Measurements from ENCODE around the gene RAB3GAP2. TPM values are rescaled to one million over a fixed set of nuclear protein-coding genes. Genes with fewer than 3 reads are reported as not detected.

The RAB3GAP2 gene
- total RNA-seq, 4 donors from 2014 or later: 9.4 to 47.6 (median 33.5) TPM

GRCh38 chr1:220144051-220144450 lies 128.2 kb downstream of the RAB3GAP2 start:
- TF ChIP-seq CTCF (IDR thresholded peaks at IDR 0.05) (no peak), POLR2A (IDR thresholded peaks at IDR 0.05) (no peak)

GRCh38 chr1:220139966-220140365 lies 132.3 kb downstream of the RAB3GAP2 start:
- H3K4me3 ChIP-seq: no peak overlapping the region
- TF ChIP-seq CTCF (IDR thresholded peaks at IDR 0.05) (no peak), POLR2A (IDR thresholded peaks at IDR 0.05) (no peak)
- H3K36me3 ChIP-seq: no peaks in the 10 kb centered on the region
- no peaks in the 10 kb centered on the region for H3K4me1 ChIP-seq
- no peak overlapping the region for H3K27ac ChIP-seq
- H3K9me3 ChIP-seq: no peaks in the 10 kb centered on the region
- intact Hi-C loops (cut with DNase I; ENCODE audit: low total_unique reads): no loop called here
- H3K27me3 ChIP-seq: no peaks in the 10 kb centered on the region
- no peak for DNase-seq

More at GRCh38 chr1:220144051-220144450, 128.2 kb downstream of the RAB3GAP2 start:
- intact Hi-C loops (cut with DNase I; ENCODE audit: low total_unique reads): no loop called here
- no peak for DNase-seq
- H3K4me1 ChIP-seq: no peaks in the 10 kb centered on the region
- H3K27ac ChIP-seq: no peak overlapping the region
- H3K27me3 ChIP-seq: no peaks in the 10 kb centered on the region
- no peaks in the 10 kb centered on the region for H3K9me3 ChIP-seq
- no peak overlapping the region for H3K4me3 ChIP-seq
- H3K36me3 ChIP-seq: no peaks in the 10 kb centered on the region

- intact Hi-C loops (cut with DNase I; ENCODE audit: low total_unique reads): no loop called here
- Histone ChIP-seq H3K4me1 (no peaks in the 10 kb centered on the region), H3K4me3 (no peak overlapping the region), H3K36me3 (no peaks in the 10 kb centered on the region), H3K27me3 (no peaks in the 10 kb centered on the region), H3K27ac (no peak overlapping the region), H3K9me3 (no peaks in the 10 kb centered on the region)
- no peak for DNase-seq
- no peak for TF ChIP-seq POLR2A (IDR thresholded peaks at IDR 0.05)
- no peak for TF ChIP-seq CTCF (IDR thresholded peaks at IDR 0.05)
These were observed 135.1 kb downstream of the RAB3GAP2 start for GRCh38 chr1:220137019-220137786.

GRCh38 chr1:220135755-220136154 lies 136.5 kb downstream of the RAB3GAP2 start:
- Histone ChIP-seq H3K4me1 (no peaks in the 10 kb centered on the region), H3K36me3 (no peaks in the 10 kb centered on the region), H3K27ac (no peak overlapping the region), H3K27me3 (no peaks in the 10 kb centered on the region), H3K9me3 (no peaks in the 10 kb centered on the region), H3K4me3 (no peak overlapping the region)
- no peak for DNase-seq
- intact Hi-C loops (cut with DNase I; ENCODE audit: low total_unique reads): no loop called here
- TF ChIP-seq POLR2A (IDR thresholded peaks at IDR 0.05) (no peak), CTCF (IDR thresholded peaks at IDR 0.05) (no peak)

- no peaks in the 10 kb centered on the region for H3K27me3 ChIP-seq
- no peaks in the 10 kb centered on the region for H3K9me3 ChIP-seq
- intact Hi-C loops (cut with DNase I; ENCODE audit: low total_unique reads): no loop called here
- H3K4me1 ChIP-seq: no peaks in the 10 kb centered on the region
- no peak for TF ChIP-seq CTCF (IDR thresholded peaks at IDR 0.05)
- TF ChIP-seq POLR2A (IDR thresholded peaks at IDR 0.05): no peak
- no peak for DNase-seq
- no peaks in the 10 kb centered on the region for H3K36me3 ChIP-seq
- H3K4me3 ChIP-seq: no peak overlapping the region
- H3K27ac ChIP-seq: no peak overlapping the region
These were observed 142.6 kb downstream of the RAB3GAP2 start for GRCh38 chr1:220129479-220130210.

Data from uterus (tissue), 4 donors.